ENCODE data around the gene FBXO24.

Gene FBXO24

GRCh38 chr7:100626530-100627237, 40.6 kb downstream of the FBXO24 start:
- peak; percentile 86 to 87 for DNase-seq

- DNase-seq, result no peak
Observed at GRCh38 chr7:100627238-100627549, 41.1 kb downstream of the FBXO24 start.

GRCh38 chr7:100629117-100629716, 43.1 kb downstream of the FBXO24 start:
- DNase-seq, result no peak

- DNase-seq, result no peak
Observed at GRCh38 chr7:100630066-100630465, 43.9 kb downstream of the FBXO24 start.

GRCh38 chr7:100632951-100633717, 47.0 kb downstream of the FBXO24 start:
- DNase-seq, result peak; percentile 49 to 62

- no peak for DNase-seq
Observed at GRCh38 chr7:100639995-100640516, 53.9 kb downstream of the FBXO24 start.

GRCh38 chr7:100640517-100641440, 54.7 kb downstream of the FBXO24 start:
- no peak for DNase-seq

- DNase-seq, result no peak
Observed at GRCh38 chr7:100641463-100641859, 55.3 kb downstream of the FBXO24 start, which contains the start of gene TFR2. TSS of gene TFR2 (minus strand) at chr7:100641552. CDS start at chr7:100641509, 43 bp downstream.

GRCh38 chr7:100641860-100642533, 55.9 kb downstream of the FBXO24 start:
- no peak for DNase-seq

- peak in 1 of 2 experiments; percentile 18 for DNase-seq
Observed at GRCh38 chr7:100642534-100642907, 56.4 kb downstream of the FBXO24 start.

- DNase-seq, result no peak
Observed at GRCh38 chr7:100649826-100650565, 63.9 kb downstream of the FBXO24 start.

Data from stimulated activated CD4-positive, alpha-beta T cell treated with anti-CD3 and anti-CD28 coated beads, Interleukin-4, amount 100 ng/mL, for 4 hours (primary cell).